GM12878 (cell line): Measurements from ENCODE around the gene EGFR. TPM values are rescaled to one million over a fixed set of nuclear protein-coding genes. Genes with fewer than 3 reads are reported as not detected.

Experiments
- ATAC-seq: fragments of 200-7000 bp; cut with Tn5 transposase; 3 replicates; pipeline ENCODE4 v1.9.1; 2020; ENCODE audit warnings: mild to moderate bottlenecking, moderate library complexity
- BruUV-seq: library from RNA; stranded (reverse); fragments of 400-500 nt; replicated peaks from 2 replicates; lab custom pipeline; 2021; lab: Mats Ljungman, UMichigan
- CTCF ChIA-PET: fragments of 300-600 bp; sonication (Branson Sonifier 250); formaldehyde crosslinking; extraction: SDS; loops from one replicate; lab custom pipeline; 2021; ENCODE audit warnings: inconsistent platforms; lab: Yijun Ruan, JAX
- POLR2A ChIA-PET: fragments of 350-600 bp; formaldehyde crosslinking; extraction: SDS; loops from one replicate; lab custom pipeline; 2021; ENCODE audit warnings: inconsistent platforms; lab: Charles Lee
- RAD21 ChIA-PET: fragments of 300-600 bp; sonication (Branson Sonifier 250); formaldehyde crosslinking; loops from one replicate; lab custom pipeline; 2023; ENCODE audit warnings: antibody characterized with exemption; ENCODE audit not compliant: unreplicated experiment; lab: Charles Lee
- SMC1A ChIA-PET: fragments of 300-600 bp; sonication (Branson Sonifier 250); formaldehyde crosslinking; loops from one replicate; lab custom pipeline; 2023; ENCODE audit not compliant: unreplicated experiment, uncharacterized antibody; lab: Charles Lee
- DNase-seq: peaks from one replicate; pipeline ENCODE4 v3.0.0-alpha.2; 2011; ENCODE audit warnings: low read depth, low spot score
- FAIRE-seq: peaks from 3 replicates; lab custom pipeline; 2011; peaks lifted over from hg19 to GRCh38; lab: Jason Lieb, UNC
- H2AFZ ChIP-seq: 2 replicates; pipeline ENCODE4 v1.6.0; 2011; ENCODE audit warnings: low read depth, low read length, control low read depth; ENCODE audit not compliant: control insufficient read depth
- H3K27ac ChIP-seq: 2 replicates; pipeline ENCODE4 v1.5.1; 2011; ENCODE audit warnings: control low read depth; ENCODE audit not compliant: control insufficient read depth, insufficient read depth
- H3K27me3 ChIP-seq, 2 experiments: replicated peaks in 1 of 2; 2 replicates each; pipeline versions ENCODE4 v1.6.0 to v1.6.1; 2011; ENCODE audit warnings: low read length in 1 of 2; ENCODE audit not compliant: control insufficient read depth in 2 of 2, insufficient read depth in 2 of 2
- H3K36me3 ChIP-seq, 2 experiments: 2 replicates each; pipeline ENCODE4 v1.5.1; 2011; ENCODE audit warnings: low read length in 1 of 2; ENCODE audit not compliant: control insufficient read depth in 2 of 2, insufficient read depth in 2 of 2
- H3K4me1 ChIP-seq: 2 replicates; pipeline ENCODE4 v1.6.1; 2011; ENCODE audit warnings: mild to moderate bottlenecking, low read length, moderate library complexity, mixed read lengths; ENCODE audit not compliant: control insufficient read depth, insufficient read depth
- H3K4me2 ChIP-seq: 2 replicates; pipeline ENCODE4 v1.6.0; 2011; ENCODE audit warnings: control low read depth; ENCODE audit not compliant: control insufficient read depth, insufficient read depth
- H3K4me3 ChIP-seq: fragments of 200-600 bp; sonication (generic); 2 replicates; pipeline ENCODE4 v1.5.1; 2016
- H3K79me2 ChIP-seq: 2 replicates; pipeline ENCODE4 v1.6.0; 2011; ENCODE audit warnings: low read length; ENCODE audit not compliant: control insufficient read depth, insufficient read depth
- H3K9ac ChIP-seq: 2 replicates; pipeline ENCODE4 v1.8.0; 2011; ENCODE audit warnings: low read length, control low read depth, mixed read lengths; ENCODE audit not compliant: control insufficient read depth, insufficient read depth
- H3K9me3 ChIP-seq: replicated peaks from 3 replicates; pipeline ENCODE4 v1.5.1; 2011; ENCODE audit warnings: mild to moderate bottlenecking, low read length; ENCODE audit not compliant: control insufficient read depth, insufficient read depth
- H4K20me1 ChIP-seq: 2 replicates; pipeline ENCODE4 v1.6.0; 2011; ENCODE audit not compliant: control insufficient read depth, insufficient read depth
- GABPA ChIP-seq: IDR thresholded peaks from 2 replicates; pipeline ENCODE4 v1.6.1; 2014; ENCODE audit warnings: antibody characterized with exemption, low read depth, mild to moderate bottlenecking, inconsistent platforms
- IKZF1 ChIP-seq: fragments of 450-650 bp; conservative IDR thresholded peaks from 2 replicates; pipeline ENCODE4 v1.6.1; 2017; ENCODE audit warnings: antibody characterized with exemption, mild to moderate bottlenecking
- IKZF2 ChIP-seq, 2 experiments: fragments of 450-650 bp; IDR thresholded peaks; 2 replicates each; pipeline ENCODE4 v1.6.1; 2017; ENCODE audit warnings: mild to moderate bottlenecking in 2 of 2, moderate library complexity in 2 of 2
- NFIC ChIP-seq: IDR thresholded peaks from 2 replicates; pipeline ENCODE4 v1.6.1; 2012; ENCODE audit warnings: low read depth, mild to moderate bottlenecking, inconsistent platforms, low read length, moderate library complexity
- NRF1 ChIP-seq: conservative IDR thresholded peaks from 2 replicates; pipeline ENCODE4 v1.6.1; 2011; ENCODE audit warnings: mild to moderate bottlenecking, low read depth, low read length, improper control_type of control experiment
- SMAD1 ChIP-seq: fragments of 450-650 bp; IDR thresholded peaks from 2 replicates; pipeline ENCODE4 v1.6.1; 2018; ENCODE audit warnings: mild to moderate bottlenecking, low read depth; ENCODE audit not compliant: partially characterized antibody
- SMARCA5 ChIP-seq: fragments of 450-650 bp; IDR thresholded peaks from 2 replicates; pipeline ENCODE4 v1.6.1; 2017; ENCODE audit warnings: mild to moderate bottlenecking
- STAT3 ChIP-seq: IDR thresholded peaks from 2 replicates; pipeline ENCODE4 v1.6.1; 2011; ENCODE audit warnings: low read depth, low read length, improper control_type of control experiment
- ZNF207 ChIP-seq: fragments of 450-650 bp; IDR thresholded peaks from 2 replicates; pipeline ENCODE4 v1.6.1; 2014; ENCODE audit warnings: antibody characterized with exemption, mild to moderate bottlenecking, borderline replicate concordance
- ZNF24 ChIP-seq: fragments of 450-650 bp; IDR thresholded peaks from 2 replicates; pipeline ENCODE4 v1.6.1; 2017; ENCODE audit warnings: antibody characterized with exemption, mild to moderate bottlenecking
- ZSCAN29 ChIP-seq: fragments of 450-650 bp; IDR thresholded peaks from 2 replicates; pipeline ENCODE4 v1.6.1; 2017; ENCODE audit warnings: mild to moderate bottlenecking, moderate library complexity
- WGBS: methylation state at CpG from one replicate; pipeline ENCODE4 v1.1.6; 2016; ENCODE audit warnings: low lambda C conversion rate; ENCODE audit not compliant: insufficient replicate concordance, insufficient coverage; ENCODE audit errors: missing lambda C conversion rate; 5-methylcytosine and 5-hydroxymethylcytosine counted together
- in situ Hi-C: fragments of 300-500 bp; cut with MboI; formaldehyde crosslinking; loops from 9 replicates; pipeline ENCODE4 v1.14.3; 2018; ENCODE audit warnings: mixed read lengths
- intact Hi-C: fragments of 100-400 bp; cut with micrococcal nuclease; formaldehyde crosslinking; loops from one replicate; pipeline ENCODE4 v1.14.2; 2022; ENCODE audit not compliant: unreplicated experiment
- polyA plus RNA-seq, 11 experiments: library from polyadenylated mRNA; depleted of rRNA in 4 of 11; unstranded in 6 of 11; stranded (reverse) in 5 of 11; fragments of >200 nt; fragmentation: Nextera tagmentation in 4 of 11; fragmentation: Illumina TruSeq in 1 of 11; extraction: Ambion mirVana in 4 of 11; extraction: Trizol in 1 of 11; gene quantifications; 1 replicate in 1 of 11; 2 replicates in 10 of 11; pipeline versions ENCODE4 v1.2.1 to v1.2.3, GENCODE V29; 2011 to 2016; ENCODE audit warnings: inconsistent platforms in 2 of 11, missing spikeins in 2 of 11, low read depth in 1 of 11
- total RNA-seq, 4 experiments: library from RNA; depleted of rRNA in 3 of 4; stranded (reverse); fragments of >200 nt in 3 of 4; fragmentation: Illumina TruSeq in 1 of 4; extraction: Trizol in 1 of 4; gene quantifications; 2 replicates each; pipeline versions ENCODE4 v1.2.1 to v1.2.3, GENCODE V29; 2013 to 2021
- TF ChIP-seq, protein P1 (sequence below): IDR thresholded peaks from 2 replicates; pipeline ENCODE4 v1.6.1; 2012; ENCODE audit warnings: low read depth, low read length, improper control_type of control experiment
- TF ChIP-seq, protein P2 (sequence below): IDR thresholded peaks from 2 replicates; pipeline ENCODE4 v1.6.1; 2012; ENCODE audit warnings: low read depth, low read length, improper control_type of control experiment

Gene EGFR
- total and polyA plus RNA-seq, 10 of the 15 experiments (the other 5 are each of a cell fraction or from before 2014, with no cell fraction given), result 0.01 to 0.31 TPM; not detected in 8

DNA sequence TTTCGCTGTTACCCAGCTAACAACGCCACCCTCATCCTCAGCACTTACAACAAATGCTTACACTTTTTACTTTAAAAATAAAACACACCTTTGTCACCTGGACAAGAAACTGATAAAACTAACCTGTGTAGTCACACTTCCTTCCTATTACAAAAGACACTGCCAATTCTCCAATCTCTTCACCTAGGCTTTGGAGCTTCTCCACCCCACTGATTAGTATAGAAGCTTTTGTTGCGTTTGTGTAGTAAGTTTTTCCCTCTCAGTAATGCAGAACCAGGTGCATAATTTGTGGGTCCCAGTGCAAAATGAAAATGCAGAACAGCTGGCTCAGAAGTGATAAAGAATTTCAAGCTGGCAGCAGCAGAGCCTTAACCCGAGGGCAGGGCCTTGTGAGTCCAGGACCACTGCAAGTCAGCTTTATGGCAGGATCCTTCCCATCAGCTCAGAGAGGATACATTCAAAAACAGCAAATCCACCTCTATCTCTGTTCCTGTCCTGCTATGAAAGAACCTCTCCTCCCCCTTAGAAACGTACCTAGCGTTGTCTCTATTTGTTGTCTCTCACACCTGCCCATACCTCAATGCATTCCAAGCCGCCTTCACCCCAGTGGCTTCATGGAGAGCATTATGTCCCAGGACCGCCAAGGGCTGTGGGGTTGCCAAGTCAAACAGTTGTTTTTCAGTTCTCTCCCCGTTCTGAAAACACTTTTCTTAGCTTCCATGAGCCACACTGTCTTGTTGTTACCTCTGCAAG, 40.3 kb upstream of the EGFR start (continued):
- TF ChIP-seq, protein P1, sequence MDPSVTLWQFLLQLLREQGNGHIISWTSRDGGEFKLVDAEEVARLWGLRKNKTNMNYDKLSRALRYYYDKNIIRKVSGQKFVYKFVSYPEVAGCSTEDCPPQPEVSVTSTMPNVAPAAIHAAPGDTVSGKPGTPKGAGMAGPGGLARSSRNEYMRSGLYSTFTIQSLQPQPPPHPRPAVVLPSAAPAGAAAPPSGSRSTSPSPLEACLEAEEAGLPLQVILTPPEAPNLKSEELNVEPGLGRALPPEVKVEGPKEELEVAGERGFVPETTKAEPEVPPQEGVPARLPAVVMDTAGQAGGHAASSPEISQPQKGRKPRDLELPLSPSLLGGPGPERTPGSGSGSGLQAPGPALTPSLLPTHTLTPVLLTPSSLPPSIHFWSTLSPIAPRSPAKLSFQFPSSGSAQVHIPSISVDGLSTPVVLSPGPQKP, result no peak
- no peak for TF ChIP-seq SMAD1

DNA sequence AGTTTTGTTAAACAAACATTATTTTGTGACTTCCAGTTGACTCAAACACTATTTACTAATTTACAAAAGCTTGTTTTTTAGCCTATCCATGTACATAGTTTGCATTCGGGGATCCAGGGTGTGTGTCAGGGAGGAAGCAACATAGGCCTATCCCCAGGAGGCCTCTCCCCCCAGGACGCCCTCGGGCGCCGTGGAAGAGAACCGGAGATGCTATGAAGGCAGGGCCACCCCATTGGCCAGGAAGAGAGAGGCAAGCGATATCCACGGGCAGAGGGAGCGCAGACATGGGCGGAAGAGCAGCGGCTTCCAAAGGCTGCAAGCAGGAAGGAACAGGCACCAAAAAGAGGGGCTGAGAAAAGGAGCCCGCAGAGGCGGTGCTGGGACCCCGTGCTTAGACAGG, 38.3 kb upstream of the EGFR start:
- intact Hi-C loops (no loop called here), in situ Hi-C loops (no loop called here)
- ChIA-PET RAD21 (no interaction called here), CTCF (no interaction called here), POLR2A (no interaction called here), SMC1A (no interaction called here)
- FAIRE-seq (no peak), DNase-seq (no peak), ATAC-seq (no peak)
- Histone ChIP-seq H3K4me3 (no peak overlapping the region), H3K9me3 (no peaks in the 10 kb centered on the region), H3K27ac (no peak overlapping the region), H4K20me1 (no peaks in the 10 kb centered on the region), H2AFZ (no peak overlapping the region), H3K36me3 (no peaks in the 10 kb centered on the region), H3K27me3 (no peaks in the 10 kb centered on the region; a peak in 1 of 4 replicates), H3K9ac (no peak overlapping the region), H3K4me2 (no peak overlapping the region), H3K79me2 (no peaks in the 10 kb centered on the region), H3K4me1 (no peaks in the 10 kb centered on the region)
- no TSS peak for BruUV-seq
- WGBS, result 21% methylated on average over 9 of the region's 14 CpGs
- no peak for TF ChIP-seq IKZF1
- no peak for TF ChIP-seq NRF1
- no peak for TF ChIP-seq STAT3
- TF ChIP-seq SMARCA5, result no peak
- TF ChIP-seq, protein P2, sequence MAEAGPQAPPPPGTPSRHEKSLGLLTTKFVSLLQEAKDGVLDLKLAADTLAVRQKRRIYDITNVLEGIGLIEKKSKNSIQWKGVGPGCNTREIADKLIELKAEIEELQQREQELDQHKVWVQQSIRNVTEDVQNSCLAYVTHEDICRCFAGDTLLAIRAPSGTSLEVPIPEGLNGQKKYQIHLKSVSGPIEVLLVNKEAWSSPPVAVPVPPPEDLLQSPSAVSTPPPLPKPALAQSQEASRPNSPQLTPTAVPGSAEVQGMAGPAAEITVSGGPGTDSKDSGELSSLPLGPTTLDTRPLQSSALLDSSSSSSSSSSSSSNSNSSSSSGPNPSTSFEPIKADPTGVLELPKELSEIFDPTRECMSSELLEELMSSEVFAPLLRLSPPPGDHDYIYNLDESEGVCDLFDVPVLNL, result no peak
- TF ChIP-seq ZNF207, result no peak
- no peak for TF ChIP-seq ZNF24
- no peak for TF ChIP-seq IKZF2 (IDR thresholded peaks at IDR 0.05)
- TF ChIP-seq GABPA, result no peak
- TF ChIP-seq ZSCAN29, result no peak
- no peak for TF ChIP-seq NFIC
